GM19238 (cell line): ENCODE data around the gene FADS2.

ENCODE experiments used
- DNase-seq: peaks from one replicate; pipeline ENCODE4 v3.0.0; 2011; ENCODE audit warnings: low spot score; ENCODE audit not compliant: insufficient read length

Gene FADS2

GRCh38 chr11:61905067-61905696, 77.1 kb downstream of the FADS2 start:
- no peak for DNase-seq

- no peak for DNase-seq
Observed at GRCh38 chr11:61905801-61906521, 77.9 kb downstream of the FADS2 start.

- no peak for DNase-seq
Observed at GRCh38 chr11:61906522-61906909, 78.4 kb downstream of the FADS2 start.

GRCh38 chr11:61907282-61907681, 79.2 kb downstream of the FADS2 start:
- no peak for DNase-seq

GRCh38 chr11:61907871-61908729, 80.0 kb downstream of the FADS2 start:
- DNase-seq = no peak

GRCh38 chr11:61908730-61909316, 80.7 kb downstream of the FADS2 start:
- DNase-seq = no peak

- no peak for DNase-seq
Observed at GRCh38 chr11:61910187-61911127, 82.4 kb downstream of the FADS2 start.

- no peak for DNase-seq
Observed at GRCh38 chr11:61911128-61911700, 83.1 kb downstream of the FADS2 start.

- no peak for DNase-seq
Observed at GRCh38 chr11:61911701-61912529, 83.8 kb downstream of the FADS2 start.

- DNase-seq = no peak
Observed at GRCh38 chr11:61912530-61912898, 84.4 kb downstream of the FADS2 start.

GRCh38 chr11:61912991-61913698, 85.0 kb downstream of the FADS2 start:
- no peak for DNase-seq

GRCh38 chr11:61913699-61914395, 85.7 kb downstream of the FADS2 start:
- DNase-seq = no peak

GRCh38 chr11:61914471-61915171, 86.5 kb downstream of the FADS2 start:
- DNase-seq = peak; percentile 3

GRCh38 chr11:61916737-61917333, 88.7 kb downstream of the FADS2 start:
- DNase-seq = no peak
